Neural progenitor cell (in vitro differentiated cells): ENCODE measurements around the gene MBD4. TPM values are rescaled to one million over a fixed set of nuclear protein-coding genes. Genes with fewer than 3 reads are reported as not detected.

Source experiments
- DNase-seq: peaks from one replicate; pipeline ENCODE4 v3.0.0-alpha.2; 2016; ENCODE audit warnings: low spot score
- H2AFZ ChIP-seq: fragments of 200-600 bp; sonication (generic); replicated peaks from 2 replicates; pipeline ENCODE4 v1.6.1; 2016; ENCODE audit warnings: antibody characterized with exemption
- H3F3A ChIP-seq: fragments of 200-600 bp; sonication (generic); 2 replicates; pipeline ENCODE4 v1.6.1; 2016; ENCODE audit warnings: antibody characterized with exemption, low read depth
- H3K27ac ChIP-seq: fragments of 200-600 bp; sonication (generic); 2 replicates; pipeline ENCODE4 v1.5.1; 2016; ENCODE audit warnings: mild to moderate bottlenecking
- H3K27me3 ChIP-seq: fragments of 200-600 bp; sonication (generic); 2 replicates; pipeline ENCODE4 v1.6.1; 2016; ENCODE audit warnings: mild to moderate bottlenecking, moderate library complexity
- H3K36me3 ChIP-seq: fragments of 200-600 bp; sonication (generic); 2 replicates; pipeline ENCODE4 v1.5.1; 2016
- H3K4me1 ChIP-seq: fragments of 200-600 bp; sonication (generic); 2 replicates; pipeline ENCODE4 v1.6.1; 2016; ENCODE audit warnings: mixed run types
- H3K4me2 ChIP-seq: fragments of 200-600 bp; sonication (generic); 2 replicates; pipeline ENCODE4 v1.6.1; 2016
- H3K4me3 ChIP-seq: fragments of 200-600 bp; sonication (generic); 2 replicates; pipeline ENCODE4 v1.5.1; 2016
- H3K79me2 ChIP-seq: fragments of 200-600 bp; sonication (generic); 2 replicates; pipeline ENCODE4 v1.6.1; 2016; ENCODE audit warnings: low read depth
- H3K9ac ChIP-seq: fragments of 200-600 bp; sonication (generic); 2 replicates; pipeline ENCODE4 v1.6.1; 2016
- H3K9me3 ChIP-seq: fragments of 200-600 bp; sonication (generic); 2 replicates; pipeline ENCODE4 v1.5.1; 2016; ENCODE audit warnings: low read depth
- H4K20me1 ChIP-seq: fragments of 200-600 bp; sonication (generic); 2 replicates; pipeline ENCODE4 v1.6.1; 2016; ENCODE audit warnings: low read depth
- H3K27ac Mint-ChIP-seq: 3 replicates; pipeline ENCODE4 v1.8.0; 2021; ENCODE audit warnings: mixed read lengths
- H3K27me3 Mint-ChIP-seq: 2 replicates; pipeline ENCODE4 v1.8.0; 2022; ENCODE audit warnings: low read depth, mild to moderate bottlenecking, inconsistent platforms, moderate library complexity, mixed read lengths; ENCODE audit not compliant: insufficient read depth
- H3K36me3 Mint-ChIP-seq: 3 replicates; pipeline ENCODE4 v1.8.0; 2021; ENCODE audit warnings: mixed read lengths
- H3K4me1 Mint-ChIP-seq: 3 replicates; pipeline ENCODE4 v1.8.0; 2021; ENCODE audit warnings: mixed read lengths
- H3K4me3 Mint-ChIP-seq: 3 replicates; pipeline ENCODE4 v1.8.0; 2021; ENCODE audit warnings: mild to moderate bottlenecking, moderate library complexity, mixed read lengths
- H3K9me3 Mint-ChIP-seq: 3 replicates; pipeline ENCODE4 v1.8.0; 2020; ENCODE audit warnings: mixed read lengths
- EZH2 ChIP-seq: fragments of 200-600 bp; sonication (generic); IDR thresholded peaks from 2 replicates; pipeline ENCODE4 v1.6.1; 2017; ENCODE audit warnings: antibody characterized with exemption, mild to moderate bottlenecking, moderate library complexity
- EZH2phosphoT487 ChIP-seq: fragments of 200-600 bp; sonication (generic); IDR thresholded peaks from 2 replicates; pipeline ENCODE4 v1.6.1; 2017; ENCODE audit warnings: antibody characterized with exemption
- total RNA-seq: library from RNA; depleted of rRNA; stranded (reverse); fragments of >200 nt; gene quantifications from 2 replicates; pipeline ENCODE4 v1.2.3, GENCODE V29; 2015; ENCODE audit warnings: low replicate concordance
- TF ChIP-seq, protein P1 (sequence below): fragments of 200-600 bp; sonication (generic); IDR thresholded peaks from 2 replicates; pipeline ENCODE4 v1.5.1; 2017; ENCODE audit warnings: antibody characterized with exemption, mild to moderate bottlenecking

The MBD4 gene
- total RNA-seq, 1 donor from 2014 or later: 46.3 TPM

GRCh38 chr3:129434140-129434539 is 5.6 kb downstream of the MBD4 start:
- no peak overlapping the region for H3K4me2 ChIP-seq
- H4K20me1 ChIP-seq: no peaks in the 10 kb centered on the region
- no peak overlapping the region for H3K9ac ChIP-seq
- H2AFZ ChIP-seq: no peak overlapping the region
- no peak overlapping the region for H3K4me3 ChIP-seq
- TF ChIP-seq EZH2phosphoT487 (no peak), EZH2 (no peak)
- TF ChIP-seq, protein P1, sequence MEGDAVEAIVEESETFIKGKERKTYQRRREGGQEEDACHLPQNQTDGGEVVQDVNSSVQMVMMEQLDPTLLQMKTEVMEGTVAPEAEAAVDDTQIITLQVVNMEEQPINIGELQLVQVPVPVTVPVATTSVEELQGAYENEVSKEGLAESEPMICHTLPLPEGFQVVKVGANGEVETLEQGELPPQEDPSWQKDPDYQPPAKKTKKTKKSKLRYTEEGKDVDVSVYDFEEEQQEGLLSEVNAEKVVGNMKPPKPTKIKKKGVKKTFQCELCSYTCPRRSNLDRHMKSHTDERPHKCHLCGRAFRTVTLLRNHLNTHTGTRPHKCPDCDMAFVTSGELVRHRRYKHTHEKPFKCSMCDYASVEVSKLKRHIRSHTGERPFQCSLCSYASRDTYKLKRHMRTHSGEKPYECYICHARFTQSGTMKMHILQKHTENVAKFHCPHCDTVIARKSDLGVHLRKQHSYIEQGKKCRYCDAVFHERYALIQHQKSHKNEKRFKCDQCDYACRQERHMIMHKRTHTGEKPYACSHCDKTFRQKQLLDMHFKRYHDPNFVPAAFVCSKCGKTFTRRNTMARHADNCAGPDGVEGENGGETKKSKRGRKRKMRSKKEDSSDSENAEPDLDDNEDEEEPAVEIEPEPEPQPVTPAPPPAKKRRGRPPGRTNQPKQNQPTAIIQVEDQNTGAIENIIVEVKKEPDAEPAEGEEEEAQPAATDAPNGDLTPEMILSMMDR: no peak
- H3K79me2 ChIP-seq: peaks cover 40% of the 10 kb centered on the region
- Mint-ChIP-seq H3K27me3 (peaks cover 2% of the 10 kb centered on the region), H3K27ac (no peak overlapping the region), H3K9me3 (no peaks in the 10 kb centered on the region), H3K4me3 (no peak overlapping the region), H3K4me1 (peaks cover 24% of the 10 kb centered on the region), H3K36me3 (peaks cover 33% of the 10 kb centered on the region)
- H3F3A ChIP-seq: peaks cover 32% of the 10 kb centered on the region
- no peak overlapping the region for H3K27ac ChIP-seq
- H3K27me3 ChIP-seq: no peaks in the 10 kb centered on the region
- H3K36me3 ChIP-seq: peaks cover 26% of the 10 kb centered on the region
- DNase-seq: no peak
- peaks cover 11% of the 10 kb centered on the region for H3K4me1 ChIP-seq
- H3K9me3 ChIP-seq: no peaks in the 10 kb centered on the region

GRCh38 chr3:129433565-129433964 is 6.2 kb downstream of the MBD4 start:
- H3K36me3 ChIP-seq: peaks cover 26% of the 10 kb centered on the region
- H3K36me3 Mint-ChIP-seq: peaks cover 34% of the 10 kb centered on the region

GRCh38 chr3:129432671-129433070 is 7.1 kb downstream of the MBD4 start:
- peaks cover 35% of the 10 kb centered on the region for H3F3A ChIP-seq
- peaks cover 30% of the 10 kb centered on the region for H3K36me3 Mint-ChIP-seq
- H3K4me3 Mint-ChIP-seq: no peak overlapping the region

More at GRCh38 chr3:129433565-129433964, 6.2 kb downstream of the MBD4 start:
- Histone ChIP-seq H4K20me1 (no peaks in the 10 kb centered on the region), H3K79me2 (peaks cover 34% of the 10 kb centered on the region), H3K4me1 (peaks cover 12% of the 10 kb centered on the region), H2AFZ (no peak overlapping the region), H3K9me3 (no peaks in the 10 kb centered on the region), H3F3A (peaks cover 34% of the 10 kb centered on the region), H3K27ac (no peak overlapping the region), H3K4me3 (no peak overlapping the region), H3K9ac (no peak overlapping the region), H3K4me2 (no peak overlapping the region), H3K27me3 (no peaks in the 10 kb centered on the region)
- Mint-ChIP-seq H3K27me3 (peaks cover 5% of the 10 kb centered on the region), H3K9me3 (no peaks in the 10 kb centered on the region), H3K27ac (no peak overlapping the region), H3K4me3 (no peak overlapping the region), H3K4me1 (peaks cover 29% of the 10 kb centered on the region)
- DNase-seq: no peak
- TF ChIP-seq, protein P1: no peak
- TF ChIP-seq EZH2phosphoT487 (no peak), EZH2 (no peak)

More at GRCh38 chr3:129432671-129433070, 7.1 kb downstream of the MBD4 start:
- Histone ChIP-seq H3K27ac (no peak overlapping the region), H3K9me3 (no peaks in the 10 kb centered on the region), H3K4me3 (no peak overlapping the region), H3K27me3 (peaks cover 7% of the 10 kb centered on the region), H3K9ac (no peak overlapping the region), H2AFZ (no peak overlapping the region), H3K4me2 (no peak overlapping the region), H3K4me1 (peaks cover 10% of the 10 kb centered on the region), H3K79me2 (peaks cover 25% of the 10 kb centered on the region), H3K36me3 (peaks cover 26% of the 10 kb centered on the region), H4K20me1 (no peaks in the 10 kb centered on the region)
- no peak overlapping the region for H3K27ac Mint-ChIP-seq
- H3K27me3 Mint-ChIP-seq: peaks cover 3% of the 10 kb centered on the region
- no peak for DNase-seq
- peaks cover 30% of the 10 kb centered on the region for H3K4me1 Mint-ChIP-seq
- H3K9me3 Mint-ChIP-seq: no peaks in the 10 kb centered on the region
- TF ChIP-seq EZH2 (no peak), EZH2phosphoT487 (no peak)
- TF ChIP-seq, protein P1: no peak
